K562 (cell line): ENCODE results near the gene MKNK1. TPM values are rescaled to one million over a fixed set of nuclear protein-coding genes. Genes with fewer than 3 reads are reported as not detected.

Source experiments
- BRF1 ChIP-seq: IDR thresholded peaks from 3 replicates; pipeline ENCODE4 v1.6.1; 2011; ENCODE audit warnings: borderline replicate concordance, mild to moderate bottlenecking; ENCODE audit not compliant: insufficient read length; ENCODE audit errors: extremely low read depth
- CHD4 ChIP-seq: fragments of 200-600 bp; sonication (generic); IDR thresholded peaks from 3 replicates; pipeline ENCODE4 v1.6.1; 2012; ENCODE audit warnings: low read depth, mild to moderate bottlenecking, mixed read lengths, low read length, inconsistent platforms; ENCODE audit not compliant: insufficient read depth, insufficient replicate concordance, poor library complexity, severe bottlenecking
- CREBBP ChIP-seq: IDR thresholded peaks from one replicate; pipeline ENCODE4 v1.6.1; 2012; ENCODE audit warnings: low read depth, mild to moderate bottlenecking, control low read depth, inconsistent platforms, low read length
- DMBX1 ChIP-seq: fragments of 250-450 bp; sonication (Bioruptor Pico); IDR thresholded peaks from 2 replicates; pipeline ENCODE4 v1.8.0; 2022; ENCODE audit warnings: inconsistent platforms, mild to moderate bottlenecking, moderate library complexity, borderline replicate concordance
- HBP1 ChIP-seq: fragments of 450-650 bp; formaldehyde crosslinking; IDR thresholded peaks from 2 replicates; pipeline ENCODE4 v1.4.0; 2022; ENCODE audit warnings: missing genetic modification characterization
- HMG20A ChIP-seq: fragments of 450-650 bp; formaldehyde crosslinking; conservative IDR thresholded peaks from 2 replicates; pipeline ENCODE4 v1.4.0; 2020; ENCODE audit warnings: mild to moderate bottlenecking, mixed read lengths
- KDM1A ChIP-seq, 2 experiments: fragments of 450-650 bp; IDR thresholded peaks; 2 replicates each; pipeline ENCODE4 v1.6.1; 2016; ENCODE audit warnings: mild to moderate bottlenecking in 2 of 2
- SIN3B ChIP-seq: fragments of 450-650 bp; IDR thresholded peaks from 2 replicates; pipeline ENCODE4 v1.6.1; 2017; ENCODE audit warnings: low read depth, mild to moderate bottlenecking, moderate library complexity
- polyA plus RNA-seq, 8 experiments: library from polyadenylated mRNA; depleted of rRNA in 4 of 8; stranded (reverse) in 5 of 8; unstranded in 3 of 8; fragments of >200 nt; fragmentation: Nextera tagmentation in 2 of 8; fragmentation: Illumina TruSeq in 1 of 8; extraction: Ambion mirVana in 2 of 8; extraction: Trizol in 1 of 8; gene quantifications; 2 replicates each; pipeline versions ENCODE4 v1.2.1 to v1.2.3, GENCODE V29; 2011 to 2014; ENCODE audit warnings: inconsistent platforms in 1 of 8, missing spikeins in 1 of 8
- total RNA-seq, 7 experiments: library from RNA; depleted of rRNA in 6 of 7; stranded (reverse); fragments of >200 nt in 6 of 7; fragmentation: Illumina TruSeq in 2 of 7; extraction: Trizol in 2 of 7; gene quantifications; 2 replicates each; pipeline versions ENCODE4 v1.2.1 to v1.2.3, GENCODE V29; 2011 to 2021; ENCODE audit warnings: low replicate concordance in 1 of 7
- TF ChIP-seq, protein P1 (sequence below): fragments of 250-450 bp; sonication (Bioruptor Pico); IDR thresholded peaks from 2 replicates; pipeline ENCODE4 v1.8.0; 2021; ENCODE audit warnings: moderate library complexity, mild to moderate bottlenecking, inconsistent platforms
- TF ChIP-seq, protein P2 (sequence below): sonication (generic); formaldehyde crosslinking; IDR thresholded peaks from 2 replicates; pipeline ENCODE4 v1.8.1; 2022; ENCODE audit warnings: missing genetic modification reagents
- TF ChIP-seq, protein P3 (sequence below): fragments of 250-450 bp; sonication (Bioruptor Pico); IDR thresholded peaks from 2 replicates; pipeline ENCODE4 v1.5.0; 2021; ENCODE audit warnings: mild to moderate bottlenecking, borderline replicate concordance
- TF ChIP-seq, protein P4 (sequence below): fragments of 450-650 bp; IDR thresholded peaks from 2 replicates; pipeline ENCODE4 v1.6.1; 2016

MKNK1 gene
- total and polyA plus RNA-seq, 9 of the 15 experiments (the other 6 are each of a cell fraction or from before 2014, with no cell fraction given): 27.7 to 51.3 (median 43.7) TPM

- no peak for TF ChIP-seq CHD4
- TF ChIP-seq, protein P1, sequence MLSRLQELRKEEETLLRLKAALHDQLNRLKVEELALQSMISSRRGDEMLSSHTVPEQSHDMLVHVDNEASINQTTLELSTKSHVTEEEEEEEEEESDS (CRISPR knock-in tag): no peak
- TF ChIP-seq, protein P2, sequence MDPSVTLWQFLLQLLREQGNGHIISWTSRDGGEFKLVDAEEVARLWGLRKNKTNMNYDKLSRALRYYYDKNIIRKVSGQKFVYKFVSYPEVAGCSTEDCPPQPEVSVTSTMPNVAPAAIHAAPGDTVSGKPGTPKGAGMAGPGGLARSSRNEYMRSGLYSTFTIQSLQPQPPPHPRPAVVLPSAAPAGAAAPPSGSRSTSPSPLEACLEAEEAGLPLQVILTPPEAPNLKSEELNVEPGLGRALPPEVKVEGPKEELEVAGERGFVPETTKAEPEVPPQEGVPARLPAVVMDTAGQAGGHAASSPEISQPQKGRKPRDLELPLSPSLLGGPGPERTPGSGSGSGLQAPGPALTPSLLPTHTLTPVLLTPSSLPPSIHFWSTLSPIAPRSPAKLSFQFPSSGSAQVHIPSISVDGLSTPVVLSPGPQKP: no peak
- peak; percentile 70; the same call in 1 of the 2 replicates for TF ChIP-seq HBP1
- TF ChIP-seq DMBX1 (CRISPR knock-in tag): no peak
- TF ChIP-seq KDM1A (IDR thresholded peaks at IDR 0.05): no peak
- no peak for TF ChIP-seq BRF1
- peak; percentile 46; the same call in 1 of the 2 replicates for TF ChIP-seq SIN3B
- TF ChIP-seq, protein P3, sequence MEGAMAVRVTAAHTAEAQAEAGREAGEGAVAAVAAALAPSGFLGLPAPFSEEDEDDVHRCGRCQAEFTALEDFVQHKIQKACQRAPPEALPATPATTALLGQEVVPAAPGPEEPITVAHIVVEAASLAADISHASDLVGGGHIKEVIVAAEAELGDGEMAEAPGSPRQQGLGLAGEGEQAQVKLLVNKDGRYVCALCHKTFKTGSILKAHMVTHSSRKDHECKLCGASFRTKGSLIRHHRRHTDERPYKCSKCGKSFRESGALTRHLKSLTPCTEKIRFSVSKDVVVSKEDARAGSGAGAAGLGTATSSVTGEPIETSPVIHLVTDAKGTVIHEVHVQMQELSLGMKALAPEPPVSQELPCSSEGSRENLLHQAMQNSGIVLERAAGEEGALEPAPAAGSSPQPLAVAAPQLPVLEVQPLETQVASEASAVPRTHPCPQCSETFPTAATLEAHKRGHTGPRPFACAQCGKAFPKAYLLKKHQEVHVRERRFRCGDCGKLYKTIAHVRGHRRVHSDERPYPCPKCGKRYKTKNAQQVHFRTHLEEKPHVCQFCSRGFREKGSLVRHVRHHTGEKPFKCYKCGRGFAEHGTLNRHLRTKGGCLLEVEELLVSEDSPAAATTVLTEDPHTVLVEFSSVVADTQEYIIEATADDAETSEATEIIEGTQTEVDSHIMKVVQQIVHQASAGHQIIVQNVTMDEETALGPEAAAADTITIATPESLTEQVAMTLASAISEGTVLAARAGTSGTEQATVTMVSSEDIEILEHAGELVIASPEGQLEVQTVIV: no peak
- TF ChIP-seq CREBBP: no peak
- TF ChIP-seq, protein P4, sequence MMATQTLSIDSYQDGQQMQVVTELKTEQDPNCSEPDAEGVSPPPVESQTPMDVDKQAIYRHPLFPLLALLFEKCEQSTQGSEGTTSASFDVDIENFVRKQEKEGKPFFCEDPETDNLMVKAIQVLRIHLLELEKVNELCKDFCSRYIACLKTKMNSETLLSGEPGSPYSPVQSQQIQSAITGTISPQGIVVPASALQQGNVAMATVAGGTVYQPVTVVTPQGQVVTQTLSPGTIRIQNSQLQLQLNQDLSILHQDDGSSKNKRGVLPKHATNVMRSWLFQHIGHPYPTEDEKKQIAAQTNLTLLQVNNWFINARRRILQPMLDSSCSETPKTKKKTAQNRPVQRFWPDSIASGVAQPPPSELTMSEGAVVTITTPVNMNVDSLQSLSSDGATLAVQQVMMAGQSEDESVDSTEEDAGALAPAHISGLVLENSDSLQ: peak; percentile 5; the same call in 1 of the 2 replicates
- TF ChIP-seq HMG20A (CRISPR knock-in tag): no peak
Observed at GRCh38 chr1:46603858-46604549, at the start of gene MKNK1 (continued).
